Uterus (tissue), 4 donors: ENCODE measurements around the gene SORL1. TPM values are rescaled to one million over a fixed set of nuclear protein-coding genes. Genes with fewer than 3 reads are reported as not detected.
"Not testable (repeated sequence)": the region's sequence is repeated elsewhere in the genome, so short reads cannot be mapped to it uniquely, and the experiment has no call there.

Experiments used
- DNase-seq, 2 donors: peaks; one replicate each; pipeline ENCODE4 v3.0.0-alpha.2; 2019 to 2020
- H3K27ac ChIP-seq, 2 donors: fragments of 200-600 bp; sonication (generic); 1 replicate in 1 of 2; 2 replicates in 1 of 2; pipeline ENCODE4 v1.5.1; 2016 to 2018
- H3K27me3 ChIP-seq, 2 donors: fragments of 200-600 bp; sonication (generic); one replicate each; pipeline ENCODE4 v1.5.1; 2018 to 2019; ENCODE audit warnings: control low read depth in 1 of 2
- H3K36me3 ChIP-seq, 2 donors: fragments of 200-600 bp; sonication (generic); one replicate each; pipeline ENCODE4 v1.5.1; 2019; ENCODE audit warnings: control low read depth in 1 of 2
- H3K4me1 ChIP-seq, 2 donors: fragments of 200-600 bp; sonication (generic); one replicate each; pipeline ENCODE4 v1.5.1; 2018 to 2019; ENCODE audit warnings: control low read depth in 1 of 2
- H3K4me3 ChIP-seq, 2 donors: fragments of 200-600 bp; sonication (generic); 1 replicate in 1 of 2; 2 replicates in 1 of 2; pipeline ENCODE4 v1.5.1; 2018 to 2019; ENCODE audit warnings: mild to moderate bottlenecking in 1 of 2
- H3K9me3 ChIP-seq, 2 donors: fragments of 200-600 bp; sonication (generic); one replicate each; pipeline ENCODE4 v1.5.1; 2019; ENCODE audit warnings: control low read depth in 1 of 2
- CTCF ChIP-seq, 4 experiments: fragments of 200-600 bp in 2 of 4; fragments of 450-650 bp in 2 of 4; sonication (generic) in 2 of 4; IDR thresholded peaks; one replicate each; pipeline ENCODE4 v1.5.1; 2016 to 2019; ENCODE audit warnings: antibody characterized with exemption in 4 of 4, mild to moderate bottlenecking in 2 of 4, moderate library complexity in 1 of 4
- POLR2A ChIP-seq, 2 donors: fragments of 450-650 bp; IDR thresholded peaks; one replicate each; pipeline ENCODE4 v1.6.1; 2016; ENCODE audit warnings: antibody characterized with exemption in 2 of 2, mild to moderate bottlenecking in 1 of 2, moderate library complexity in 1 of 2
- intact Hi-C: fragments of 100-400 bp; cut with DNase I; formaldehyde crosslinking; loops from one replicate; pipeline ENCODE4 v1.15.1; 2023; ENCODE audit warnings: low total_unique reads
- total RNA-seq, 4 donors: library from RNA; depleted of rRNA in 3 of 4; stranded (reverse); fragments of >200 nt in 3 of 4; gene quantifications; one replicate each; pipeline versions ENCODE4 v1.1.0 to v1.2.4, GENCODE V29; 2014 to 2023
- donor health status: DM: yes; HTN: yes; CAD: no.

Gene SORL1
- total RNA-seq, 4 donors from 2014 or later: 7.6 to 42.6 (median 17.2) TPM

- Histone ChIP-seq H3K36me3 (no peaks in the 10 kb centered on the region), H3K4me1 (no peaks in the 10 kb centered on the region), H3K27me3 (no peaks in the 10 kb centered on the region), H3K4me3 (no peak overlapping the region), H3K27ac (no peak overlapping the region), H3K9me3 (no peaks in the 10 kb centered on the region)
- intact Hi-C loops: no loop called here
- TF ChIP-seq CTCF (IDR thresholded peaks at IDR 0.05) (no peak), POLR2A (IDR thresholded peaks at IDR 0.05) (no peak)
- no peak for DNase-seq
Observed at GRCh38 chr11:121499405-121499804, 47.3 kb downstream of the SORL1 start.

DNA sequence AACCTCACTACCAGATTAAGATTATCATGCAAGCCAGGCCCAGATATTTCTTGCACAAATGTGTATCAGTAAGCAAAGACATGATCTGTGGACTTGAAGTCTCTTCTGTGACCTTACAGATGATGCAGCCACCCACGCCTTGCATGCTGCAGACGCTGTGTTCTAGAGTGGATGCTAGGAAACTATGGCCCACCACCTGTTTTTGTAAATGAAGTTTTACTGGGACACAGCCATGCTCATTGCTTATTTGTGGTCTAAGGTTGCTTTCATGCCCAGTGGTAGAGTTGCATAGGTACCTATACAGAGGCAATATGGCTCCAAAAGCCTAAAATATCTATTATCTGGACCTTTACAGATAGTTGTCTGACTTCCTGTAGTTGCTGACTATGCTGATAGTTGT is 48.2 kb downstream of the SORL1 start:
- Histone ChIP-seq H3K4me1 (no peaks in the 10 kb centered on the region), H3K36me3 (no peaks in the 10 kb centered on the region), H3K9me3 (no peaks in the 10 kb centered on the region), H3K27me3 (no peaks in the 10 kb centered on the region), H3K4me3 (no peak overlapping the region), H3K27ac (no peak overlapping the region)
- no peak for DNase-seq
- intact Hi-C loops: no loop called here
- TF ChIP-seq CTCF (IDR thresholded peaks at IDR 0.05): no peak
- TF ChIP-seq POLR2A (IDR thresholded peaks at IDR 0.05): no peak

DNA sequence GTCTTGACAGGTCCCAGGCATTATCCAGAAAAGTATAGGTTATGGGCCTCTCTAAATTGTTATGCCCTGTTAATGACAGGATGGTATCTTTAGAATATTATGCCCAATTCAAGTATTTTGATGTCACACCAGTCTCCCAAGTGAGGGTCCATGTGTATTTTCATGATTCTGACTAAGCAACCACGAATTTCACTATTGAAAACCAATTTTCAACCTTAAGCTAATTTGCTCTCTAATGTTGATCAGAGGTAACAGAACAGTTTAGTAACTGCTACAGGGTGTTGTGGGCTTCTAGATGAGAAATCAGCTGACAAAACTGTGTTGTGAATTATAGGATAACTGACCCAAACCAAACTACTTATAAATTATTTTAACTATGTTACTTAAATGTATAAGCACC is 48.6 kb downstream of the SORL1 start:
- Histone ChIP-seq H3K9me3 (no peaks in the 10 kb centered on the region), H3K4me1 (no peaks in the 10 kb centered on the region), H3K4me3 (no peak overlapping the region), H3K27ac (no peak overlapping the region), H3K27me3 (no peaks in the 10 kb centered on the region), H3K36me3 (no peaks in the 10 kb centered on the region)
- TF ChIP-seq POLR2A (IDR thresholded peaks at IDR 0.05) (no peak), CTCF (IDR thresholded peaks at IDR 0.05) (no peak)
- DNase-seq: no peak
- intact Hi-C loops: no loop called here

- Histone ChIP-seq H3K4me3 (no peak overlapping the region), H3K9me3 (no peaks in the 10 kb centered on the region), H3K27me3 (no peaks in the 10 kb centered on the region), H3K36me3 (no peaks in the 10 kb centered on the region), H3K27ac (no peak overlapping the region), H3K4me1 (no peaks in the 10 kb centered on the region)
- TF ChIP-seq POLR2A (IDR thresholded peaks at IDR 0.05) (no peak), CTCF (IDR thresholded peaks at IDR 0.05) (no peak)
- DNase-seq: no peak
- intact Hi-C loops: no loop called here
Observed at GRCh38 chr11:121503051-121503450, 50.9 kb downstream of the SORL1 start.

DNA sequence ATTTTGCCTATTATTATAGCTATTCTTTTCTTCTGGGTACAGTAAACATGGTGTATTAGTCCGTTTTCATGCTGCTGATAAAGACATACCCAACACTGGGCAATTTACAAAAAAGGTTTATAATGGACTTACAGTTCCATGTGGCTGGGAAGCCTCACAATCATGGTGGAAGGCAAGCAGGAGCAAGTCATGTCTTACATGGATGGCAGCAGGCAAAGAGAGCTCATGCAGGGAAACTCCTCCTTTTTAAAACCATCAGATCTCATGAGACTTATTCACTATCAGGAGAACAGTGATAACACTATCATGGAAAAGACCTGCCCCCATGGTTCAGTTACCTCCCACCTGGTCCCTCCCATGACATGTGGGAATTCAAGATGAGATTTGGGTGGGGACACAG is 54.1 kb downstream of the SORL1 start:
- H3K4me1 ChIP-seq, H3K36me3 ChIP-seq, DNase-seq, intact Hi-C loops, H3K4me3 ChIP-seq, H3K27ac ChIP-seq, H3K27me3 ChIP-seq, H3K9me3 ChIP-seq: not testable (repeated sequence)

DNA sequence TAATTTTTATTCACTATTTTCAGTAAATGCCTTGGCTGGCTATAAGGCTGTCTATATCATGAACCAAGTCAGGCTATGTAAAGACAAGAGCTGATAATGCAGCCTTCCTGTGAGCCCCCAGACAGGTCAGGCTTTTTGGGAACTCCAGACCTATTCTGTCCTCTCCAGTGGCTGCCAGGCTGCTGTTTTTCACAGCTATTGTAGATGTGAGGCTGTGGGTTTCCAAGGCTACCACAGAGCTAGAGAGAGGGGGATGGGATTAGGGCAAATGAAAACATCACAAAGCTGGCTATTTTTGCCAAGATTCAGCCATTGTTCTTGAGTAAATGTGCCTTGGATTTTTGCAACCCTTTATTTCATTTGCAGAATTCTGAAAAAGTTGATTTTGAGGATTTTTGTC is 56.3 kb downstream of the SORL1 start:
- no peaks in the 10 kb centered on the region for H3K9me3 ChIP-seq
- no peaks in the 10 kb centered on the region for H3K36me3 ChIP-seq
- H3K27ac ChIP-seq: no peak overlapping the region
- TF ChIP-seq POLR2A (IDR thresholded peaks at IDR 0.05): no peak
- no peak for TF ChIP-seq CTCF (IDR thresholded peaks at IDR 0.05)
- H3K4me1 ChIP-seq: no peaks in the 10 kb centered on the region
- DNase-seq: no peak
- no peak overlapping the region for H3K4me3 ChIP-seq
- H3K27me3 ChIP-seq: no peaks in the 10 kb centered on the region
- intact Hi-C loops: no loop called here
